ENCODE results near the gene EOLA2. TPM values are rescaled to one million over a fixed set of nuclear protein-coding genes. Genes with fewer than 3 reads are reported as not detected.
"Not testable (repeated sequence)": the region's sequence is repeated elsewhere in the genome, so short reads cannot be mapped to it uniquely, and the experiment has no call there.

The EOLA2 gene
- total RNA-seq, 4 donors from 2014 or later: 35.0 to 40.8 (median 38.3) TPM

DNA sequence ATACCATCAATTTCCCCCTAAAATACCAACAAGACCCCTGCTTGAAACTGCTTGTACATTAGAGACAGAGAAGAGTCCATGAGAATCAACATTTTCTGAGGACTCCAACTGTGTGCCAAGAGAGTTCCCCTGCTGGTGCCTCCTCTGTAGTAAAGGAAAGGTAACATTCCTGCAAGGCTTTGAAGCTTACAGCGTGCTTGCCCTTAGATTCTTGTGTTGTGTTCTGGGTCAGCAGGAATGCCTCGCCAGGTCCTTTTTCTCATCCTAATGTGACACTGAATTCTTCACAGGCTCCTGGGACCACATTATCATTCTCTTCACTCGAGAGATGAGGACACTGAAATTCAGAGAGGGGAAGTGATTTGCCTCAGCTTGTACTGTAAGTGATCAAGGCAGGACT, 9.7 kb upstream of the EOLA2 start:
- H3K4me3 ChIP-seq: no peak overlapping the region
- TF ChIP-seq POLR2A (IDR thresholded peaks at IDR 0.05): no peak
- TF ChIP-seq, protein P1, sequence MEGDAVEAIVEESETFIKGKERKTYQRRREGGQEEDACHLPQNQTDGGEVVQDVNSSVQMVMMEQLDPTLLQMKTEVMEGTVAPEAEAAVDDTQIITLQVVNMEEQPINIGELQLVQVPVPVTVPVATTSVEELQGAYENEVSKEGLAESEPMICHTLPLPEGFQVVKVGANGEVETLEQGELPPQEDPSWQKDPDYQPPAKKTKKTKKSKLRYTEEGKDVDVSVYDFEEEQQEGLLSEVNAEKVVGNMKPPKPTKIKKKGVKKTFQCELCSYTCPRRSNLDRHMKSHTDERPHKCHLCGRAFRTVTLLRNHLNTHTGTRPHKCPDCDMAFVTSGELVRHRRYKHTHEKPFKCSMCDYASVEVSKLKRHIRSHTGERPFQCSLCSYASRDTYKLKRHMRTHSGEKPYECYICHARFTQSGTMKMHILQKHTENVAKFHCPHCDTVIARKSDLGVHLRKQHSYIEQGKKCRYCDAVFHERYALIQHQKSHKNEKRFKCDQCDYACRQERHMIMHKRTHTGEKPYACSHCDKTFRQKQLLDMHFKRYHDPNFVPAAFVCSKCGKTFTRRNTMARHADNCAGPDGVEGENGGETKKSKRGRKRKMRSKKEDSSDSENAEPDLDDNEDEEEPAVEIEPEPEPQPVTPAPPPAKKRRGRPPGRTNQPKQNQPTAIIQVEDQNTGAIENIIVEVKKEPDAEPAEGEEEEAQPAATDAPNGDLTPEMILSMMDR (IDR thresholded peaks at IDR 0.05): no peak
- no peak for TF ChIP-seq EP300 (IDR thresholded peaks at IDR 0.05)
- peaks cover 0 to 3% (median 0%) of the 10 kb centered on the region in 4 donors for H3K4me1 ChIP-seq
- no peaks in the 10 kb centered on the region for H3K9me3 ChIP-seq
- WGBS, 2 donors: 53 to 81% methylated on average over 3 of the region's 3 CpGs
- H3K27ac ChIP-seq: no peak overlapping the region
- DNase-seq (ENCODE audit: low spot score in 2 of 2): no peak
- H3K36me3 ChIP-seq: peaks cover 0 to 11% (median 0%) of the 10 kb centered on the region in 3 donors
- no peaks in the 10 kb centered on the region for H3K27me3 ChIP-seq

DNA sequence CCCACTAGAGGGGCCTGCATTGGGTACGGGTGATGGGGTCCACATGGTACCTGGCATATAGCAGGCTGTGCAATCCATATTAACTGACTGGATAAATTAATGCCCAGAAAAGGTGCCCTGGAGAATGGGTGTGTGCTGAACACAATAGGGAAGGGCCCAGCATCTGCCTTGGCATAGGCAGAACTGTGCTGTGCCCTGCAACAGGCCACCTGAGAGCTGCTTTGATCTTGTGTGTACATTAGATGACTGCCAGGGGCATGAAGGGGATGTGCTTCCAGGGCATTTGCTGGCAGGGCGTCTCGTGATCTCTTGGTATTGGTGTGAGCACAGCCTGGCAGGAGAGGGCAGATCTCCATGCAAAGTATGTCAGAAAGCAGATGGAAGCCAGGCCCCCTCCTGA, 8.6 kb upstream of the EOLA2 start:
- H3K4me1 ChIP-seq; H3K27ac ChIP-seq; H3K9me3 ChIP-seq; H3K4me3 ChIP-seq; DNase-seq (ENCODE audit: low spot score in 2 of 2); H3K27me3 ChIP-seq: not testable (repeated sequence)
- H3K36me3 ChIP-seq: peaks cover 0 to 11% (median 0%) of the 10 kb centered on the region in 3 donors
- WGBS, 2 donors: no CpG with 5 or more reads among the region's 3 CpGs

DNA sequence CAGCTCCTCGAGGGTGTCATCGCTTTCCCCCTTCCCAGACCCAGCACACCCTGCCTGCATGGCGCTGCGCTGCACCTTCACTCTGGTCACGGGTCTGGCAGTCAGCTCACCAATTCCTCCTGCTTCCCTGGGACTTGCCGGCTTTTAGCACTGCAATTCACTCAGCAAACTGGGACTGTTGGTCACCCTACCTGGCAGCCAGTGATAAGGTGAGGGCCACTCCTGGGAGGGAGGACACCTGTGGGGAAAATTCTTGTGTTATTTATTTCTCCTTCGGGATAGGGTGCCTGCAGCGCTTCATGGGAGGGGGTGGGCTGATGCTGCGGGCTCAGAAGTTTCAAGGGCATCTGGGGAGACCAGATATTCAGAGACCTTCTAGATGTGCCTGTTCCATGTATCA, 7.5 kb upstream of the EOLA2 start:
- H3K4me3 ChIP-seq; H3K27me3 ChIP-seq; DNase-seq (ENCODE audit: low spot score in 2 of 2); H3K27ac ChIP-seq; H3K4me1 ChIP-seq; H3K9me3 ChIP-seq: not testable (repeated sequence)
- WGBS, 2 donors: 85 to 90% methylated on average over 4 to 7 of the region's 9 CpGs
- H3K36me3 ChIP-seq: peaks cover 0 to 11% (median 0%) of the 10 kb centered on the region in 3 donors

DNA sequence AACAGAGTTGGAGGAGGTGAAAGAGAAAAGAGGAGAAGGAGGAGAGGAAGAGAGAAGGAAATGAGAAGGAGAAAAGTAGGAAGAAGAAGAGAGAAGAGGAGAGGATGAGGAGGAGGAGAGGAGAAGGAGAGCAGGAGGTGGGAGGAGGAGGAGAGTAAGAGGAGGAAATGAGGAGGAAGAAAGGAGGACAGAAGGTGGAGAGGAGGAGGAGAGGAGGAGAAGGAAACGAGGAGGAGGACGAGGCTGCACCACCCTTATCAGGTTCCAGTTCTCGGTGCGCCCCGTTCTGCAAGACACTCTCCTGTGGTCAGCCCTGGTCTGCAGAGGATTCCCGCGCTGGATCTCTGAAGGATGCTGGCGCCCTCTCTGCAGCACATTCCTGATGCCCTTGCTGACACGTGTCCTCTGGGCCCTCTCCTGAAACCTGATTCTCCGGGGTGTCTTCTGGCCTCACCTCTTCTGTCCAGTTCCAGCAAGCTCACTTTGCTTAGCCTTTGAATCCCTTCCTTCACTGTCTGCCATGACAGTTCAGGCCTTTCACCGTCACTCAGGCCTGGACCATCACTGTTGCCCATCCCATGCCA, 6.9 kb upstream of the EOLA2 start:
- H3K9me3 ChIP-seq; H3K27me3 ChIP-seq; H3K27ac ChIP-seq; H3K4me1 ChIP-seq; DNase-seq (ENCODE audit: low spot score in 2 of 2); H3K4me3 ChIP-seq: not testable (repeated sequence)
- H3K36me3 ChIP-seq: peaks cover 0 to 11% (median 0%) of the 10 kb centered on the region in 3 donors
- 80 to 84% methylated on average over 11 of the region's 11 CpGs for WGBS, 2 donors

DNA sequence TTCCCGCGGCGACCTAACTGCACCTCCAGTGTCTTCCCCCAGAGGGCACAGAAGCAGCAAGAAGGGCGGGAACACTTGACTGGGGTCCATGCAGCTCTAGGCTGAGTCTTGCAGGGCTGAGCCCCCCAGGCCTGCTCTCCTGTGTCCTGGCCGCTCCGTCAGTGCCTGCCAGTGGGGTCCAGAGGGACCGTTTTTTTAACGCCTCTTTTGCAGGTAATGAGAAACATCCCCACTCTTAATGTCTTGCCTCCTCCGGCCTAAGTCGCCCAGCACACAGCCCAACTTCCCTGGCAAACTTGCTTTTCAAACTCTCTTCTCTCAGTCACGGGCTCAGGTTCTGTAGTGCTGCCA, 2.4 kb upstream of the EOLA2 start:
- peak overlapping the region in 3 of 4 donors; percentile 48 to 97 (median 94) for H3K27ac ChIP-seq
- not testable (repeated sequence) for H3K9me3 ChIP-seq; H3K4me1 ChIP-seq; DNase-seq (ENCODE audit: low spot score in 2 of 2); H3K36me3 ChIP-seq; H3K27me3 ChIP-seq
- peak overlapping the region in 2 of 4 donors; percentile 5 to 58 for H3K4me3 ChIP-seq
- WGBS, 2 donors: 32% methylated on average over 10 of the region's 11 CpGs; no CpG with 5 or more reads in 1 of the 2 donors
- TF ChIP-seq, protein P1 (IDR thresholded peaks at IDR 0.05): peak; percentile 40 to 75 (median 42)

DNA sequence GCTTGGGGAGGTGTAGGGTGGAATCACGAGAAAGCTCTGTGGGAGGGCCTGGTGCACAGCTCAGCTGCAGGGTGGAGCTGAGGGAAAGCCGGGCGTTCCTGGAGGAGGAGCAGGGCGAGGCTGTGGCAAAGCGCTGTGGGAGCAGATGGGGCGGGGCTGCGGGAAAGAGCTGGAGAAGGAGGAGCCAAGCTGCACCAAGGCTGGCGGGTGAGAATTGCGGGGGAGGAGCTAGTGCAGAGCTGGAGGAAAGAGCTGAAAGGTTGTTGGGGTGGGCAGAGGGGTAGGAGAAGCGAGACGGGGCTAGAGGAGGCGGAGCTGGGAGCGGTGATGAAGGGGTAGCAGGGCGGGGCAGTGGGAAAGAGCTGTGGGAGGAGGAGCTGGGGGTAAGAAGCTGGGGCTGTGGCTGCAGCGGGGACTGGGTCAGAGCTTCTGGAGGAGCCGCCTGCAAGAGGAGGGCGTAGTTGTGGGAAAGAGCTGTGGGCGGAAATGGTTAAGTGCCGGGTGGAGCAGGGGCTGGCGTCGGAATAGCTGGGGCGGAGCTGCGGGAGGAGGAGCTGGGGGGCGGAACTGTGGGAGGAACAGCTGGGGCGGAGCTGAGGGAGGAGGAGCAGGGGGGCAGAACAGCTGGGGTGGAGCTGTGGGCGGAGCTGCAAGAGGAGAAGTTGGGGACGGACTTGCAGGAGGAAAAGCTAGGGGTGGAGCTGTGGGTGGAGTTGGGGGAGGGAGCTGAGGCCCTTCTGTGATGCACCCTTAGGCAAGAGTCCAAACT, 1.8 kb upstream of the EOLA2 start:
- peaks cover 0 to 8% (median 0%) of the 10 kb centered on the region in 4 donors for H3K4me1 ChIP-seq
- peak; percentile 87 to 92 for DNase-seq (ENCODE audit: low spot score in 2 of 2)
- no peaks in the 10 kb centered on the region for H3K9me3 ChIP-seq
- H3K27me3 ChIP-seq: no peaks in the 10 kb centered on the region
- TF ChIP-seq, protein P1 (IDR thresholded peaks at IDR 0.05): no peak
- TF ChIP-seq EP300 (IDR thresholded peaks at IDR 0.05): peak in 1 of 2 donors; percentile 21
- no peaks in the 10 kb centered on the region for H3K36me3 ChIP-seq
- 3 to 39% methylated on average over 26 to 27 of the region's 27 CpGs for WGBS, 2 donors
- H3K27ac ChIP-seq: peak overlapping the region; percentile 86 to 97 (median 95)
- peak overlapping the region; percentile 42 to 58 (median 48) for H3K4me3 ChIP-seq

All from tibial nerve (tissue), 4 donors.